Neural progenitor cell (in vitro differentiated cells): ENCODE results near the gene HLA-C. TPM values are rescaled to one million over a fixed set of nuclear protein-coding genes. Genes with fewer than 3 reads are reported as not detected.

Experiments
- DNase-seq: peaks from one replicate; pipeline ENCODE4 v3.0.0-alpha.2; 2016; ENCODE audit warnings: low spot score
- H2AFZ ChIP-seq: fragments of 200-600 bp; sonication (generic); replicated peaks from 2 replicates; pipeline ENCODE4 v1.6.1; 2016; ENCODE audit warnings: antibody characterized with exemption
- H3F3A ChIP-seq: fragments of 200-600 bp; sonication (generic); 2 replicates; pipeline ENCODE4 v1.6.1; 2016; ENCODE audit warnings: antibody characterized with exemption, low read depth
- H3K27ac ChIP-seq: fragments of 200-600 bp; sonication (generic); 2 replicates; pipeline ENCODE4 v1.5.1; 2016; ENCODE audit warnings: mild to moderate bottlenecking
- H3K27me3 ChIP-seq: fragments of 200-600 bp; sonication (generic); 2 replicates; pipeline ENCODE4 v1.6.1; 2016; ENCODE audit warnings: mild to moderate bottlenecking, moderate library complexity
- H3K36me3 ChIP-seq: fragments of 200-600 bp; sonication (generic); 2 replicates; pipeline ENCODE4 v1.5.1; 2016
- H3K4me1 ChIP-seq: fragments of 200-600 bp; sonication (generic); 2 replicates; pipeline ENCODE4 v1.6.1; 2016; ENCODE audit warnings: mixed run types
- H3K4me2 ChIP-seq: fragments of 200-600 bp; sonication (generic); 2 replicates; pipeline ENCODE4 v1.6.1; 2016
- H3K4me3 ChIP-seq: fragments of 200-600 bp; sonication (generic); 2 replicates; pipeline ENCODE4 v1.5.1; 2016
- H3K79me2 ChIP-seq: fragments of 200-600 bp; sonication (generic); 2 replicates; pipeline ENCODE4 v1.6.1; 2016; ENCODE audit warnings: low read depth
- H3K9ac ChIP-seq: fragments of 200-600 bp; sonication (generic); 2 replicates; pipeline ENCODE4 v1.6.1; 2016
- H3K9me3 ChIP-seq: fragments of 200-600 bp; sonication (generic); 2 replicates; pipeline ENCODE4 v1.5.1; 2016; ENCODE audit warnings: low read depth
- H4K20me1 ChIP-seq: fragments of 200-600 bp; sonication (generic); 2 replicates; pipeline ENCODE4 v1.6.1; 2016; ENCODE audit warnings: low read depth
- H3K27ac Mint-ChIP-seq: 3 replicates; pipeline ENCODE4 v1.8.0; 2021; ENCODE audit warnings: mixed read lengths
- H3K27me3 Mint-ChIP-seq: 2 replicates; pipeline ENCODE4 v1.8.0; 2022; ENCODE audit warnings: low read depth, mild to moderate bottlenecking, inconsistent platforms, moderate library complexity, mixed read lengths; ENCODE audit not compliant: insufficient read depth
- H3K36me3 Mint-ChIP-seq: 3 replicates; pipeline ENCODE4 v1.8.0; 2021; ENCODE audit warnings: mixed read lengths
- H3K4me1 Mint-ChIP-seq: 3 replicates; pipeline ENCODE4 v1.8.0; 2021; ENCODE audit warnings: mixed read lengths
- H3K4me3 Mint-ChIP-seq: 3 replicates; pipeline ENCODE4 v1.8.0; 2021; ENCODE audit warnings: mild to moderate bottlenecking, moderate library complexity, mixed read lengths
- H3K9me3 Mint-ChIP-seq: 3 replicates; pipeline ENCODE4 v1.8.0; 2020; ENCODE audit warnings: mixed read lengths
- EZH2 ChIP-seq: fragments of 200-600 bp; sonication (generic); IDR thresholded peaks from 2 replicates; pipeline ENCODE4 v1.6.1; 2017; ENCODE audit warnings: antibody characterized with exemption, mild to moderate bottlenecking, moderate library complexity
- EZH2phosphoT487 ChIP-seq: fragments of 200-600 bp; sonication (generic); IDR thresholded peaks from 2 replicates; pipeline ENCODE4 v1.6.1; 2017; ENCODE audit warnings: antibody characterized with exemption
- total RNA-seq: library from RNA; depleted of rRNA; stranded (reverse); fragments of >200 nt; gene quantifications from 2 replicates; pipeline ENCODE4 v1.2.3, GENCODE V29; 2015; ENCODE audit warnings: low replicate concordance
- TF ChIP-seq, protein P1 (sequence below): fragments of 200-600 bp; sonication (generic); IDR thresholded peaks from 2 replicates; pipeline ENCODE4 v1.5.1; 2017; ENCODE audit warnings: antibody characterized with exemption, mild to moderate bottlenecking

Gene HLA-C
- total RNA-seq, 1 donor from 2014 or later = 65.2 TPM

DNA sequence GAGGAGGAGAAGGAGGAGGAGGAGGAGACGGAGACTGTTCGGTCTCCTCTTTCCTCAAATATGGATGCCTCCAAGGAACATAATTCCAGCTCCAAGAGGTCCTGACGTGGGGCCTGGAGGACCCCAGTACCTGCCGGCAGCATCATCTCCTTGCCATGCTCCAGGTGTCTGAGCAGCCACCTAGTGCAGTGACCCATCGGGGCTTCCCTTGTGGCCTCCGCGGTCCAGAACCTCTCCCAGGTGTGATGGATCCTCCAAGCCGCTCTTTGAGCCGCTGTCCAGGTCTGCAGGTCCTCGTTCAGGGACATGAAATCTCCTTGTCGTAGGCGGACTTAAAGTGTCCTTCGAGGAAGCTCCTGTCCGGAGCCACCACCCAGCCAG is 35.8 kb upstream of the HLA-C start:
- Histone ChIP-seq H3K4me3 (no peak overlapping the region), H4K20me1 (no peaks in the 10 kb centered on the region), H2AFZ (no peak overlapping the region), H3K9me3 (no peaks in the 10 kb centered on the region), H3K27ac (no peak overlapping the region), H3K4me2 (no peak overlapping the region), H3K36me3 (no peaks in the 10 kb centered on the region), H3K27me3 (peaks cover 17% of the 10 kb centered on the region), H3K9ac (no peak overlapping the region), H3F3A (no peaks in the 10 kb centered on the region), H3K79me2 (no peaks in the 10 kb centered on the region), H3K4me1 (no peaks in the 10 kb centered on the region)
- Mint-ChIP-seq H3K27ac (no peak overlapping the region), H3K4me1 (peaks cover 3% of the 10 kb centered on the region), H3K4me3 (no peak overlapping the region), H3K9me3 (peaks cover 2% of the 10 kb centered on the region), H3K27me3 (peaks cover 3% of the 10 kb centered on the region), H3K36me3 (no peaks in the 10 kb centered on the region)
- TF ChIP-seq EZH2phosphoT487 = no peak
- no peak for TF ChIP-seq EZH2
- no peak for DNase-seq

GRCh38 chr6:31305703-31306219 is 33.9 kb upstream of the HLA-C start:
- Histone ChIP-seq H3K9ac (no peak overlapping the region), H3K4me3 (no peak overlapping the region), H3K9me3 (no peaks in the 10 kb centered on the region), H3K27me3 (peaks cover 17% of the 10 kb centered on the region), H3K79me2 (no peaks in the 10 kb centered on the region), H3F3A (no peaks in the 10 kb centered on the region), H3K4me2 (no peak overlapping the region), H4K20me1 (no peaks in the 10 kb centered on the region), H3K27ac (no peak overlapping the region), H3K4me1 (no peaks in the 10 kb centered on the region), H2AFZ (no peak overlapping the region), H3K36me3 (no peaks in the 10 kb centered on the region)
- no peak for TF ChIP-seq EZH2
- TF ChIP-seq, protein P1, sequence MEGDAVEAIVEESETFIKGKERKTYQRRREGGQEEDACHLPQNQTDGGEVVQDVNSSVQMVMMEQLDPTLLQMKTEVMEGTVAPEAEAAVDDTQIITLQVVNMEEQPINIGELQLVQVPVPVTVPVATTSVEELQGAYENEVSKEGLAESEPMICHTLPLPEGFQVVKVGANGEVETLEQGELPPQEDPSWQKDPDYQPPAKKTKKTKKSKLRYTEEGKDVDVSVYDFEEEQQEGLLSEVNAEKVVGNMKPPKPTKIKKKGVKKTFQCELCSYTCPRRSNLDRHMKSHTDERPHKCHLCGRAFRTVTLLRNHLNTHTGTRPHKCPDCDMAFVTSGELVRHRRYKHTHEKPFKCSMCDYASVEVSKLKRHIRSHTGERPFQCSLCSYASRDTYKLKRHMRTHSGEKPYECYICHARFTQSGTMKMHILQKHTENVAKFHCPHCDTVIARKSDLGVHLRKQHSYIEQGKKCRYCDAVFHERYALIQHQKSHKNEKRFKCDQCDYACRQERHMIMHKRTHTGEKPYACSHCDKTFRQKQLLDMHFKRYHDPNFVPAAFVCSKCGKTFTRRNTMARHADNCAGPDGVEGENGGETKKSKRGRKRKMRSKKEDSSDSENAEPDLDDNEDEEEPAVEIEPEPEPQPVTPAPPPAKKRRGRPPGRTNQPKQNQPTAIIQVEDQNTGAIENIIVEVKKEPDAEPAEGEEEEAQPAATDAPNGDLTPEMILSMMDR = no peak
- TF ChIP-seq EZH2phosphoT487 = no peak
- Mint-ChIP-seq H3K4me3 (no peak overlapping the region), H3K4me1 (peaks cover 3% of the 10 kb centered on the region), H3K36me3 (no peaks in the 10 kb centered on the region), H3K27me3 (peaks cover 3% of the 10 kb centered on the region), H3K27ac (no peak overlapping the region), H3K9me3 (peaks cover 2% of the 10 kb centered on the region)
- no peak for DNase-seq

GRCh38 chr6:31304683-31305082 is 32.8 kb upstream of the HLA-C start:
- Mint-ChIP-seq H3K9me3 (peaks cover 2% of the 10 kb centered on the region), H3K4me1 (peaks cover 3% of the 10 kb centered on the region), H3K36me3 (no peaks in the 10 kb centered on the region), H3K27me3 (peaks cover 3% of the 10 kb centered on the region), H3K4me3 (no peak overlapping the region), H3K27ac (no peak overlapping the region)
- Histone ChIP-seq H3K4me1 (no peaks in the 10 kb centered on the region), H2AFZ (no peak overlapping the region), H3K4me2 (no peak overlapping the region), H3K36me3 (no peaks in the 10 kb centered on the region), H3K79me2 (no peaks in the 10 kb centered on the region), H4K20me1 (no peaks in the 10 kb centered on the region), H3K27me3 (peaks cover 17% of the 10 kb centered on the region), H3K4me3 (no peak overlapping the region), H3F3A (no peaks in the 10 kb centered on the region), H3K9ac (no peak overlapping the region), H3K27ac (no peak overlapping the region), H3K9me3 (no peaks in the 10 kb centered on the region)
- no peak for DNase-seq
- TF ChIP-seq, protein P1 = no peak
- no peak for TF ChIP-seq EZH2phosphoT487
- TF ChIP-seq EZH2 = no peak

- no peak overlapping the region for H3K27ac ChIP-seq
- Mint-ChIP-seq H3K27ac (no peak overlapping the region), H3K4me1 (peaks cover 3% of the 10 kb centered on the region), H3K27me3 (peaks cover 6% of the 10 kb centered on the region), H3K9me3 (no peaks in the 10 kb centered on the region), H3K4me3 (no peak overlapping the region), H3K36me3 (no peaks in the 10 kb centered on the region)
- H3K27me3 ChIP-seq = no peaks in the 10 kb centered on the region
- TF ChIP-seq EZH2phosphoT487 (no peak), EZH2 (no peak)
- TF ChIP-seq, protein P1 = no peak
- no peaks in the 10 kb centered on the region for H4K20me1 ChIP-seq
- no peaks in the 10 kb centered on the region for H3K4me1 ChIP-seq
- H3F3A ChIP-seq = no peaks in the 10 kb centered on the region
- H2AFZ ChIP-seq = no peak overlapping the region
- H3K36me3 ChIP-seq = no peaks in the 10 kb centered on the region
- no peak overlapping the region for H3K4me2 ChIP-seq
- no peaks in the 10 kb centered on the region for H3K79me2 ChIP-seq
- no peak overlapping the region for H3K4me3 ChIP-seq
- no peaks in the 10 kb centered on the region for H3K9me3 ChIP-seq
- no peak overlapping the region for H3K9ac ChIP-seq
- DNase-seq = no peak
Observed at GRCh38 chr6:31300797-31301196, 28.9 kb upstream of the HLA-C start.
